Stimulated activated CD4-positive, alpha-beta T cell treated with anti-CD3 and anti-CD28 coated beads, Interleukin-12 subunit alpha, Interleukin-12 subunit beta, amount 100 ng/mL, for 24 hours (primary cell): ENCODE data around the gene CTNNA3.

Experiments used
- DNase-seq, 2 experiments: peaks; one replicate each; pipeline ENCODE4 v3.0.0-alpha.2; 2020; ENCODE audit warnings: low read depth in 2 of 2

The CTNNA3 gene

DNA sequence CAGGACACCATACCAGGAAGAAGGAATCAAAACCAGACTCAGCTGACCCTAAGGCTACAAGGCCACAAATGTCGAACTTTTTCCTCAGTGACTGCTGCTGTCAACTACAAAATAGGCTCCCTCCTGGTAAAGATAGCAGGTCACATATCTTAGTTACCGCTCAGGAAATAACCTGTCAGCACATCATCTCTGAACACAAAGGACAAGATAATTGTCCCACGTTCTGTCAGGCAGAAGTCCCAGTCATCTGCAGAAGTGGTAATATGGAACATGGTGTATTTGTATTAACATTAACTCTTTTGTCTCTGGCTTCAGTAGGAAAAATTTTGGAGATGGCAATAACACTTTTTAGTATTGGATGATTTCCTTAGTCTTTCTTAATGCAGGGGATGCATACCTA, 1400.4 kb downstream of the CTNNA3 start:
- no peak for DNase-seq

DNA sequence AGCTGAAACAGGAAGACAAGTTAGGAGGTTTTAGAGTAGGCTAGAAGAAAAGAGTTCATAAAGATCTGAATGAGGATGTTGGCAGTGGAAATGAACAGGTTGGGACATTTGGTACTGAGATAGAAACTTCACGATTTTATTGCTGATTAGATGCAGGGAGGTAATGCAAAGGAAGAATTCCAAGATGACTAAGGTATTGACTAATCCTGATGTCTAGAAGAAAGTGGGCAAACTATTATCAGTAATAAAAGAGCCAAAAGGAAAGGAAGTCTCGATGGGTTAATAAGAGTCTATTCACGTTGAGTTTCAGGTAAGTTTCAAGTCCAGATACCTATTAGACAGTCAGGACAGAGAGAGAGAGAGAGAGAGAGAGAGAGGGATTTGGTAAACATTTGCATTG, 1401.5 kb downstream of the CTNNA3 start:
- DNase-seq: no peak

DNA sequence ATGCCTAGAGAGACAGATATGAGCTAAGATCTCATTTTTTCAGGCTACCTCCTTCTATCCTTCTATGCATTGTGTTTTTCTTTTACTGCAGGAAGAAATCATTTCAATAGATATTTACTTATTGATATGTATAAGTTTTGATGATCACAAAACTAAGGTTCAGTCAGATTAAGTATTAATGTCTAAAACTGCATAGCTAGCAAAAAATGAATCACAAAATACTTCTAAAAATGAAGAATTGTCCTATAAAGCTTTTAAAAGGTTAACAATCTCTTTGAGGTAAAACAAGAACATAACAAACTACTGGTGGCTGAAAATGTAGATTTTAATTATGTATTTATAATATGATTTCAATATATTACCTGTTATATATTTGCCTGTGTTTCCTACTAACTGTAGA, 1403.1 kb downstream of the CTNNA3 start:
- DNase-seq: no peak

DNA sequence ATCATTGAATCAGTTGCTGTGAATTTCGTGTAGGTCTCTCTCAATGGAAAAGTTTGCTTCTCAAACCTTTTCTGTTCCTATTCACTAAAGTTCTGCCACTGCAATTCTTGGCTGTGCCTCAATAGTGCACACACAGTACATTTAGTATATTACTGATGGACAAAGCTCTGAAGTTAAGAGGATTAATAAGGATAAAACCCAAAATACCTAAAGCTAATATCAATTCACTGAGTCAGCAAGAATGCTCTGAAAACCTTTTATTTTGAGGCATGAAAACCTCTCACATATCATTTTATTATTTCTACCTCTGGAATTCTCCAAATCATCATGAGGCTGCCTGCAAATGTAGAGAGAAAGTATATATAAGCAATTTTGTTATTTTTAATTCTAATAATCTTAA, 1403.5 kb downstream of the CTNNA3 start:
- DNase-seq: no peak

DNA sequence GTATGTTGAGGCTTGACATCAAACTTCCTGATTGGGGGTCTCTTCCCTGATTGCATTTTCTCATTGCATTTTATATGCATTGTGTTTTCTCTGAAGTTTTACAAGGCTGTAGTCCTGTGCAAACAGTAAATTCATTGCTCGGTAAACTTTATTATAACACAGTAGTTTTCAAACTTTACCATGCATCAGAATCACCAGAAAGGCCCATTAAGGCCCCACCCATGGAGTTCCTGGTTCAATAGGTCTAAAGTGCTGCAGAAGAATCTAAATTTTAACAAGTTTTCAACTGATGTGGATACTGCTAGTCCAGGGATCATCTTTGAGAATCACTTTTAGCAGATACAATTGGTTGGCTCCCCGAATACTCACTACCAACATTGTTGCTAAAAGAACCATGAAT, 1404.9 kb downstream of the CTNNA3 start:
- no peak for DNase-seq

DNA sequence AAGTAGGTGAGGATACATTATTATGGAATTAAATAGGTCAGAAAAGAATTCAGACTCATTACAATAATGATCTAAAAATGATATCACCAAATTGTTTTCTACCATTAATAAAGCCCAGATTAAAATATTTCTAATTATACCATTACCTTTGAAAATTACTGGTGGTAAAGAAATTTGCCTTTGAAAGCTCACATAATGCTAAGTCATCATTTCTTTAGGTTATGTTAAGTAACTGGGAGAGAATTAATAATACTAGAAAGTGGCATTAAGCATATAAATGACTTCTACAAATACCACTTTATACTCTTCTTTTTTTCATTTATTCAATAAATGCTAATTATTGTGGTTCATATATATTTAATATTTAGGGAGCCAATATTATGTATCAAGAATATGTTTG, 1411.4 kb downstream of the CTNNA3 start:
- DNase-seq: no peak

DNA sequence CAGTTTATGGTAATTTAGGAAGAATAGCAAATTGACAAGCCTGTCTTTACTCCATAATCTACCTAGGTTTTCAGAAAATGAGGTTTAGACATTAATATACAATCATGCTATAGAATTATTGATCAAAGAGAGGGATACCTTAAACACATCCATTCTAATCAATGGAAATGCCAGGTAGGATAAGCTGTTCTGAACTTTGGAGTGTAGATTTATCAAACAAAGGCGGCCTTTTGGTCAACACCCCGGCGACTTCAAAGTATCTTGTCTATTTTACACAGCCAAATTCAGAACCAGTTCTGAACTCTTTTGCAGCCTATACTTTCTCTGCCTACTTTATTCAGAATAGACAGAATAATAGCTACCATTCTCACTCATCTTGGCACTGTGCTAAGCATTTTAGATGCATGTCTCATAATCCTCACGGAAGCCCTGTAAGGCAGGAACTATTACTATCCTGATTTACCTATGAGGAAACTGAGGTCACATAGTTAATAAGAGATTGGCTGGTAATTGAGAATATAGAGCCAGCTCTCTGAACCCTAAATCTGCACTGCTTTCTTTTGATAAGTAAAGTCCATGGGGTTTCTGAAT, 1412.0 kb downstream of the CTNNA3 start:
- no peak for DNase-seq

DNA sequence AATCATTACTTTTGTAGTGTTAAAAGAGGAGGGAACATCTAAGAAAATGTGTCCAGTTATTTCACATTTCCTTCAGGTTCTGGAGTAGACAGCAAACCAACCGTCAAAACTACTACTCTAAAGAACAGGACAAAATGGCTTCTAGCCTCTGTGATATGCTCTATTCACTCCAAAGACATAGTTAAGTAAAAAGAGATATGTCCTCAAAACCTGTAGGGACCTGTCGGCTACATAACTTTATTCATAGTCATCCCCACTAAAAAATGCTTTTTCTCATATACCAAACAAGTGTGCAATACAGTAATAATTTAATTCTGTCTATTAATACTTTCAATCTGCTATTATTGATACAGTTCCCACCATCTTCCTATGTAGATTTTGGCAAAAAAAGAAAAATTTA, 1412.9 kb downstream of the CTNNA3 start:
- no peak for DNase-seq

DNA sequence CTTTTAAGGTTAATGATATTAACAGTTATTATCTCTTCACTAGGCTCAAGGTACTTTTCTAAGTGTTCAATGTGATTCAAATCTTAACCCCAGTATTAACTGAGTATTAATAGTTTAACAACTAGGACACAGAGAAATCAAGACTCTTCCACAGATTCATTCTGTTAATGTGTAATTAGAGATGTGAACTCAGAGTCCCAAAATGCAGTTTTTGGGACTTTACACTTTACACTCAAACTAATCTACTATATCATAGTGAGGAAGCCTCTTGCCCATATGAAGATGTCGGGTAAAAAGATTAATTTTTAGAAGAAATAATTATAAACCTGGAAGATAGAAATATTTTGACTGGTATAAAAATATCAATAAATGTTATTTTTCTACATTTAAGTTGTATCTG, 1414.7 kb downstream of the CTNNA3 start:
- no peak for DNase-seq

DNA sequence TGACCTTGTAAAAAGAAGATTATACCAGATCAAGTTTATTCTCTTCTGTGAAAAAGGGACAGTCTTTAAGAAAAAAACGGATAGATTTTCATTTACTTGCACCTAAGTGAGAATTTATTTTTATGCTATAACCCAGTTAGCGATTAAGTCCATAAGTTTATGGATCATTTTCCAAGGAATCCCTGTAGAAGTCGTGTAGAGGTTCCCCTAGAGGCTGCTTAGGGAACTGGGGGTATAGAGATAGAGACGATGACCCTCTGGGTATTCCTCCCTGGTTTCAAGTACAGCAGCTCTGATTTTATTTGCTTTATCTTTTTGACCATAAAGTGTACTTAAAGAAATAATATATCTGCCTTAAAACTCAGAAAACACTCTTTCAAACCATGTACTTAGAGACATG, 1418.5 kb downstream of the CTNNA3 start:
- DNase-seq: no peak

DNA sequence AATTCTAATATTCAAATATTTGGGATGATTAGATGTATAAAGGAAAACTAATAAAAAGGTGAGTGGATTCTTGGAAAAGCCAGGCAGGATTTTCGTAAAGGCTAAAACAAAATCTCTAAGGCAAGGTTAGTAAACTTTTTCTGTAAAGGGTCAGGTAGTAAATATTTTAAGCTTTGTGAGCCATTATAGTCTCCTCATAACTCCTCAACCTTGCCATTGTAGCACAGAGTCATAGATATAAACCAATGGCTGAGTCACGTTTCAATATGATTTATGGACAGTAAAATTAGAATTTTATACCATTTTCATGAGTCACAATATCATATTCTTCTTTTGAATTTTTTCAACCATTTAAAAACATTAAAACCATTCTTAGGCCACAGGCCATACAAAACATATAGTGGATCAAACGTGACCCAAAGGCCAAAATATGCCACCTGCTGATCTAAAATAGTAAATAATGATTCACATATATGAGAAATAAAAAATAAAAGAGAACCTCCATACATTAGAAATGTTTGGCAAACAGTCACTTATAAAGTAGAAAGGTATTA, 1422.0 kb downstream of the CTNNA3 start:
- no peak for DNase-seq

DNA sequence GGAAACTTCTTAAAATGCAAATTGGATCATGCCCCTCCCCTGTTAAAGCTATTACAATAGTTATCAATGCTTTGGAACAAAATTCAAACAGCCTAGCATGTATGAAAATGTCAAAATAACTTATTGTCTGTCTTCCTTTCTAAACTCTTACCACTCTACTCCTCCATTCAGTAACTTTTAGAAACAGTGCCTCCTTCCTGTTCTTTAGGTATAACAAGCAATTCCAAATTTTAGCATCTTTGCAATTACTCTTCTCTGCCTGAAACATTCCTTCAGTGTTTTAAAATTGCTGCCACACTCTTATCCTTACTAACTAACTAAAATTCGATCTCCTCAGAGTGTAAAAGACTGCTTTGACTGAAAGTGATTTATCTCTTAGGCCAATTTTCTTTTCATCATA, 1430.6 kb downstream of the CTNNA3 start:
- no peak for DNase-seq

DNA sequence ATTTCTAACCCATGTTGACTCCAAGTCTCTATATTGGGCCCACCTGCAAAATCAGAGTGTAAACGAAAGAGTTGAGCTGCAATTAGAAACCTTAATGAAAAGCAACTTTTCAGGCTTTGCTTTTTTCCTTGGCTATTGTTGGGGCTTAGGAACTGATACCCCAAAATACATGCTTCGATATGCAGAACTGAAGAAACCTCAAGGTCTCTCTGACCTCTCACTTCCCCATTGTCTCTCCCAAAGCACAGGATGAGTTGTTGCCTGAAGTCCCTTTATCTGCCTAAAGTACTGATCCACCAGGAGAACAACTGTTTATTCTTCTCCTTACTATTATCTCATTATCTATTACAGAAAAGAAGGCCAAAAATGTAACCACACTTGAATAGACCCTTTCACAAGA, 1436.2 kb downstream of the CTNNA3 start:
- DNase-seq: no peak

DNA sequence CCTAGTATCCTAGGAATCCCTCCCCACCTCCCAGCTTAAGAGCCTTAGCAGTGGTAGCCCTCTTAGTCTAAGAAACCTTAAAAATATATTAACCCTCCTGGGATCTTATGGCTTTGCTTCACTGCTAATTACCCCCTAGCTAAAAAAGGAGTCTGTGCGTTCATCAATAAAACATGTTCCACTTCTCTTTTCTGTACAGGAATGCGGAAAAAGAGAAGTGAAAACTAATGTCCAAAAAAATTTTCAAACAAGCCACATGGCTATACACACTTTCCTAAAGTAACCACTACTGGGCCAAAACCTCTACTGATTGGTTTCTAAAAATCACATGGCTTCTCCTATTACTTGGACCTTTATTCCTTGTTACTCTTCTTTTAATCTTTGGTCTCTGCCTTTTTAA, 1437.3 kb downstream of the CTNNA3 start:
- DNase-seq: no peak

DNA sequence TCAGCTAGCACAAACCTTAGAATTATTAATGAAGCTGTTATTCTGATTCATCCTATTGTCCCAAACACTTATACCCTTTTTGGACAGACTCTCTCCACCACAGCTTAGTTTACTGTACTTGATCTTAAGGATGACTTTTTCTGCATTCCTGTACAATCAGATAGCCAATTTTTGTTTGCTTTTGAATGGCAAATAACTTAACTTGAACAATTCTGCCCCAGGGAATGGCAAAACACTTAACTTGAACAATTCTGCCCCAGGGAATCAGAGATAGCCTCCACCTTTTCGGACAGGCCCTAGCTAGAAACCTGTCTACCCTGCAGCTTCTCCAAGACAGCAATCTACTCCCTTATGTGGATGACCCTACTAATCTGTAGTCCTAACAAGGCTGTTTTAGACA, 1438.2 kb downstream of the CTNNA3 start:
- no peak for DNase-seq

DNA sequence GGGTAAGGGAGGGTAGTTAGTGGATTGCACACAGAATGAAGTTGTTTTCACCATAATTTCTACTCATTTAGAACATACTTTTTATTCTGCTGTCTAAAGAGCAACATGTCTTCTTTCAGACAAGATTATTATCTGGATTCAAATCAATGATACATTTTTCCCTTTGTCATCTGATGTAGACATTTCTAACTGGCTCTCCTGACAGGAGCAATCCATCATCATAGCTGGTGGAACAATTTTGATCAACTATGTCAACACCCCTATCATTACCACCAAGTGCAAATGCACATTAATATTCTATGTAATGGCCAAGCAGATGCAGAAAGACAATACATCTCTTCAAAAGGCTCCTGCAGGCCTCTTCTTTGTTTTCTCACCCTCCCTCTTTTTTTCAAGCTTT, 1443.0 kb downstream of the CTNNA3 start:
- DNase-seq: no peak

DNA sequence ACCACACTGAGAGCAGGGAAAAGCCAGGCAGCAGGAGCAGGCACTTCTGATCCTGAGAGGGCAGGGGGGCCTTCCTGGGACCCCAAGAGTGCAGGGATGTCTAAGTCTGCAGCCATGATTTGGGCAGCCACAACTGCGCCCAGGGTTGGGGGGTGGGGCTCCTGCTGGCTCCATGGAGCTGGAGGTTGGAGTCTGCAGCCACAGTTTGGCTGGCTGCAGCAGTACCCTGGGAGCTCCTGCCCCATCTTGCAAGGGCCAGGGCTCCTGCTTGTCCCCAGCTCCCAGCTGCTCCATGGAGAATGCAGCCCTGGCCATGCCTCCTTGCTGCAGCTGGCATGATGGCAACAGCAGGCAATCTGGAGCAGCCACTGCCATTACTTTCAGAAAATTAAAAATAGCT, 1449.8 kb downstream of the CTNNA3 start:
- DNase-seq: no peak

DNA sequence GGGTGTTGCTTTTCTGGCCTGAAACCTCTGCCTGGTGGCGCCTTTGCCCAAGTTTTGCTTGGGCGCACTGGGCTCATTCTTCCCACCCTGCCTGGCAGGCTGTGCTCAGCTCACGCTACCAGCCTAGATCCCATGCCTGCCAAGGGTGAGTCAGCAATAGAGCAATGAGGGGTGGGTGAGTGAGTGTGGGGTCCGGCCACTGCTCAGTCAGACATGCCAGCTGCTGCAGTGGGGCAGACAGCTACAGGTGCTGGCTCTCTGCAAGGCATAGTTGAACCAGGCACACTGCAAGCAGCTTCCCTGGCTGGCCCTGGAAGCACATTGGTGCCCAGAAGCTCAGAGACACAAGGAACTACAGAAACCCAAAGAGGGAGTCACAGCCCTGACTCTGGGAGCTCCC, 1451.0 kb downstream of the CTNNA3 start:
- DNase-seq: no peak

DNA sequence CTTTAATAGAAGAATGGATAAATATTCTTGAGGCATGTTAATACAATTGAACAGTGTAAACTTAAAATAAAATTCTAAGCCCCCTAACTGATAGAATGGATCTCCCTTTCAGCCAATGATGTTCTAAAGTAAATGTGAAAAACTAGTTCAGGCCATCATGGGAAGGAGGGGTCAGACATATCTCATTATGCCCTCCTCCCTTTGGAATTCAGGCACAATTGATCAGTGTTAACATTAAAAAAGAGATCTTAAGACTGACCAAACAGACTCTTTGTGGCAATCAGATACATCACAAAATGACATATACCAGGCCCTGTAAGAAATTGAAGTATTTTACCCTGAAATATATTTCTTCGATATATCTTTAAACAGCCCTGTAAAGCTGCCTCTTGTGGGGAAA, 1453.1 kb downstream of the CTNNA3 start:
- DNase-seq: no peak

DNA sequence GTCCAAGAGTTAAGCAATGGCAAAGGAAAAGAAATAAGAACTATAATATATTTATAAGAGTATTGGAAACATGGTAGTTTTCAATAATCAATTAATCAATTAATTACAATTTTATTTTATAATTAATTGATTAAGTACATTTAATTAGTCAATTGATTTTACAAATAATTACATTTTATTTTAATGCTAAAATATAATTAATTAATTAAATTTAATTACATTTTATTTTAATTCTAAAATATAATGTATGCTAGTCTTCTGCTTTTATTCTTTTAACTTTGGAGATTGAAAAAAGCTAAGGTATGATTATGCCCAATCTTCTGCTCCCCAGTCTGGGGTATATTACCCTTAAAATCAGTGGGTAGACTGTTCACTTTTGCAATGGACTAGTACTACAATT, 1456.9 kb downstream of the CTNNA3 start:
- DNase-seq: no peak

DNA sequence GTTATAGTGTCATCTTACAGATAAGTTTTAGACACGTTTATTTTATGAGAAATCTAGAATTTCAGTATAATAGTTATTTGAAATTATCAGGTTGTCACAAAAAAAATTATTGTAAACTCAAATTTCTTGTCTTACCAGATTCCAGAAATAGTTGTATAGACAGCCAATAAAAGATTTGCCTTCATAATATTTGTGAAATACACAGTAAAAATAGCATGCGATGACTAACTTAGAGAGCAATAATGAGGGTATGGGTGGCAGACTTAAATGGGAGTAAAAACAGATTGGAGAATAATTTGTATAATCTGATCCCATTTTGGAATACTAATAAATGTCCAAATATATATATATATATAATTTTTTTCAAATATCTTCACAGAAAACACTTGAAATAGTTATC, 1457.7 kb downstream of the CTNNA3 start:
- DNase-seq: no peak

DNA sequence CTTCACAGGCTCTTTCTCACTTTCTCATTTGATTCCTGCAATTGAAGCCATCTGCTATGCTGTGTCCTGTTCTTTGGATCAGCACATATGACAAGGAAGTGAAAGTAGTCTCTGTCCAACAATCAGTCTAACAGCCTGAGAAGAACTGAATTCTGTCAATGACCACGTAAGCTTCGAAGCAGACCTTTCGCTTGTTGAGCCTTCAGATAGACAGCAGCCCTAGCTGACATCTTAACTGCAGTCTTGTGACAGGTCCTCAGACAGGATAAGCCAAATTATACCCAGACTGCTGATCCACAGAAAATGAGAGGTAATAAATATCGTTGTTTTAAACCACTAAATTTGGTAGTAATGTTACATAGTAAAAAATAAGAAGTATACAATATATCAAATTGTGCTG, 1461.1 kb downstream of the CTNNA3 start:
- DNase-seq: no peak

DNA sequence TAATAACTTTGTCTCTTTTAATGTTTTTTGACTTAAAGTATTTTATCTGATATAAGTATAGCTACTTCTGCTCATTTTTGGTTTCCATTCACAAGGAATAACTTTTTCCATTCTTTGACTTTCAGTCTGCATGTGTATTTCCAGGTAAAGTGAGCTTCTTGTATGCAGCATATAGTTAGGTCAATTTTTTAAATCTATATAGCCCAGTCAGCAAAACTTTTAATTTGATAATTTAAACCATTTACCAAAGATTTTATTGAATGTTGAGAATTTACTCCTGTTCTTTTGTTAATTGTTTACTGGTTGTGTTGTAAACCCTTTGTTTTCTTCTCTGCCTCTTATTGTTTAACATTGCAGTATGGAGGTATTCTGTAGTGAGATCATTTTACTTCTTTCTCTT, 1467.1 kb downstream of the CTNNA3 start:
- no peak for DNase-seq

DNA sequence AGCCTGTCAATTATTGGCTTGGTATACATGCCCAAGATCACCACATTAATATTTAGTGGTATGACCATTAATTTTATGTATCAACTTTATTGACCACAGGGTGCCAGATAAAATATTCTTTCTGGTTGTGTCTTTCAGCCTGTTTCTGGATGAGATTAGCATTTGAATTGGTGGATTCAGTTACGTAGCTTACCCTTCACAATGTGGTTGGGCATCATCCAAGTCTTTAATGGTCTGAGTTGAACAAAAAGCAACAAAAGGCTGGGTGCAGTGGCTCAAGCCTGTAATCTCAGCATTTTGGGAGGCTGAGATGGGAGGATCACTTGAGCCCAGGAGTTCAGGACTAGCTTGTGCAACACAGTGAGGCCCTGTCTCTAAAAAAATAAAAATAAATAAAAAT, 1472.3 kb downstream of the CTNNA3 start:
- DNase-seq: no peak
